Activated naive CD8-positive, alpha-beta T cell (primary cell): ENCODE data around the gene THAP12.
A peak's percentile ranks its signal among the peaks of the same experiment; 100 is the strongest.

Source experiments
- H3K27ac Mint-ChIP-seq: one replicate; pipeline ENCODE4 v1.8.0; 2021; ENCODE audit warnings: mixed read lengths
- H3K27me3 Mint-ChIP-seq: one replicate; pipeline ENCODE4 v1.8.0; 2021; ENCODE audit warnings: mixed read lengths
- H3K36me3 Mint-ChIP-seq: one replicate; pipeline ENCODE4 v1.8.0; 2021; ENCODE audit warnings: mixed read lengths
- H3K4me1 Mint-ChIP-seq: one replicate; pipeline ENCODE4 v1.8.0; 2021; ENCODE audit warnings: low read depth, mixed read lengths
- H3K4me3 Mint-ChIP-seq: one replicate; pipeline ENCODE4 v1.8.0; 2021; ENCODE audit warnings: mild to moderate bottlenecking, mixed read lengths
- H3K9me3 Mint-ChIP-seq: one replicate; pipeline ENCODE4 v1.8.0; 2021; ENCODE audit warnings: low read depth, mixed read lengths

The THAP12 gene

GRCh38 chr11:76392870-76393269 is 11.9 kb upstream of the THAP12 start:
- no peaks in the 10 kb centered on the region for H3K9me3 Mint-ChIP-seq
- no peak overlapping the region for H3K27ac Mint-ChIP-seq
- peaks cover 2% of the 10 kb centered on the region for H3K4me1 Mint-ChIP-seq
- no peak overlapping the region for H3K4me3 Mint-ChIP-seq
- H3K36me3 Mint-ChIP-seq: no peaks in the 10 kb centered on the region
- no peaks in the 10 kb centered on the region for H3K27me3 Mint-ChIP-seq

GRCh38 chr11:76391811-76392475 is 11.0 kb upstream of the THAP12 start:
- no peaks in the 10 kb centered on the region for H3K9me3 Mint-ChIP-seq
- H3K27me3 Mint-ChIP-seq: no peaks in the 10 kb centered on the region
- no peaks in the 10 kb centered on the region for H3K36me3 Mint-ChIP-seq
- no peak overlapping the region for H3K27ac Mint-ChIP-seq
- H3K4me3 Mint-ChIP-seq: no peak overlapping the region
- peaks cover 2% of the 10 kb centered on the region for H3K4me1 Mint-ChIP-seq

GRCh38 chr11:76391021-76391420 is 10.1 kb upstream of the THAP12 start:
- peaks cover 2% of the 10 kb centered on the region for H3K36me3 Mint-ChIP-seq
- peaks cover 4% of the 10 kb centered on the region for H3K4me1 Mint-ChIP-seq
- H3K9me3 Mint-ChIP-seq: no peaks in the 10 kb centered on the region
- no peak overlapping the region for H3K4me3 Mint-ChIP-seq
- H3K27me3 Mint-ChIP-seq: no peaks in the 10 kb centered on the region
- H3K27ac Mint-ChIP-seq: no peak overlapping the region

- peaks cover 9% of the 10 kb centered on the region for H3K36me3 Mint-ChIP-seq
- H3K4me1 Mint-ChIP-seq: peaks cover 19% of the 10 kb centered on the region
- H3K27me3 Mint-ChIP-seq: no peaks in the 10 kb centered on the region
- H3K4me3 Mint-ChIP-seq: no peak overlapping the region
- H3K9me3 Mint-ChIP-seq: no peaks in the 10 kb centered on the region
- no peak overlapping the region for H3K27ac Mint-ChIP-seq
Observed at GRCh38 chr11:76388408-76388807, 7.5 kb upstream of the THAP12 start.

- peaks cover 41% of the 10 kb centered on the region for H3K4me1 Mint-ChIP-seq
- H3K9me3 Mint-ChIP-seq: no peaks in the 10 kb centered on the region
- no peak overlapping the region for H3K27ac Mint-ChIP-seq
- H3K36me3 Mint-ChIP-seq: peaks cover 9% of the 10 kb centered on the region
- H3K4me3 Mint-ChIP-seq: no peak overlapping the region
- H3K27me3 Mint-ChIP-seq: no peaks in the 10 kb centered on the region
Observed at GRCh38 chr11:76385903-76386302, 5.0 kb upstream of the THAP12 start.

- no peak overlapping the region for H3K27ac Mint-ChIP-seq
- peaks cover 9% of the 10 kb centered on the region for H3K36me3 Mint-ChIP-seq
- peak overlapping the region; percentile 95 for H3K4me3 Mint-ChIP-seq
- no peaks in the 10 kb centered on the region for H3K9me3 Mint-ChIP-seq
- H3K4me1 Mint-ChIP-seq: peaks cover 67% of the 10 kb centered on the region
- no peaks in the 10 kb centered on the region for H3K27me3 Mint-ChIP-seq
Observed at GRCh38 chr11:76382209-76382608, 1.3 kb upstream of the THAP12 start.

- peaks cover 73% of the 10 kb centered on the region for H3K4me1 Mint-ChIP-seq
- peak overlapping the region; percentile 97 for H3K4me3 Mint-ChIP-seq
- peaks cover 4% of the 10 kb centered on the region for H3K36me3 Mint-ChIP-seq
- no peaks in the 10 kb centered on the region for H3K27me3 Mint-ChIP-seq
- H3K27ac Mint-ChIP-seq: peak overlapping the region; percentile 90
- no peaks in the 10 kb centered on the region for H3K9me3 Mint-ChIP-seq
Observed at GRCh38 chr11:76380159-76380976, 564 bp downstream of the THAP12 start.

GRCh38 chr11:76379807-76380158 is 1.1 kb downstream of the THAP12 start:
- peaks cover 2% of the 10 kb centered on the region for H3K36me3 Mint-ChIP-seq
- no peaks in the 10 kb centered on the region for H3K9me3 Mint-ChIP-seq
- H3K4me1 Mint-ChIP-seq: peaks cover 78% of the 10 kb centered on the region
- H3K4me3 Mint-ChIP-seq: peak overlapping the region; percentile 97
- no peaks in the 10 kb centered on the region for H3K27me3 Mint-ChIP-seq
- H3K27ac Mint-ChIP-seq: peak overlapping the region; percentile 90

GRCh38 chr11:76376746-76377558 is 4.0 kb downstream of the THAP12 start:
- H3K9me3 Mint-ChIP-seq: no peaks in the 10 kb centered on the region
- H3K4me1 Mint-ChIP-seq: peaks cover 74% of the 10 kb centered on the region
- no peaks in the 10 kb centered on the region for H3K27me3 Mint-ChIP-seq
- no peaks in the 10 kb centered on the region for H3K36me3 Mint-ChIP-seq
- no peak overlapping the region for H3K27ac Mint-ChIP-seq
- peak overlapping the region; percentile 8 for H3K4me3 Mint-ChIP-seq

- Mint-ChIP-seq H3K27me3 (no peaks in the 10 kb centered on the region), H3K9me3 (no peaks in the 10 kb centered on the region), H3K4me1 (peaks cover 67% of the 10 kb centered on the region), H3K27ac (peak overlapping the region; percentile 95), H3K4me3 (peak overlapping the region; percentile 74), H3K36me3 (peaks cover 3% of the 10 kb centered on the region)
Observed at GRCh38 chr11:76371170-76371569, 9.8 kb downstream of the THAP12 start.

- H3K27me3 Mint-ChIP-seq: no peaks in the 10 kb centered on the region
- no peaks in the 10 kb centered on the region for H3K9me3 Mint-ChIP-seq
- H3K4me1 Mint-ChIP-seq: peaks cover 60% of the 10 kb centered on the region
- peaks cover 4% of the 10 kb centered on the region for H3K36me3 Mint-ChIP-seq
- H3K27ac Mint-ChIP-seq: peak overlapping the region; percentile 37
- no peak overlapping the region for H3K4me3 Mint-ChIP-seq
Observed at GRCh38 chr11:76369406-76369805, 11.5 kb downstream of the THAP12 start.

- H3K36me3 Mint-ChIP-seq: peaks cover 5% of the 10 kb centered on the region
- H3K27me3 Mint-ChIP-seq: no peaks in the 10 kb centered on the region
- no peak overlapping the region for H3K4me3 Mint-ChIP-seq
- peaks cover 57% of the 10 kb centered on the region for H3K4me1 Mint-ChIP-seq
- H3K9me3 Mint-ChIP-seq: no peaks in the 10 kb centered on the region
- H3K27ac Mint-ChIP-seq: peak overlapping the region; percentile 58
Observed at GRCh38 chr11:76368490-76368889, 12.4 kb downstream of the THAP12 start.

GRCh38 chr11:76365038-76365679 is 15.8 kb downstream of the THAP12 start:
- Mint-ChIP-seq H3K9me3 (no peaks in the 10 kb centered on the region), H3K4me1 (peaks cover 57% of the 10 kb centered on the region), H3K27ac (no peak overlapping the region), H3K4me3 (no peak overlapping the region), H3K36me3 (peaks cover 9% of the 10 kb centered on the region), H3K27me3 (no peaks in the 10 kb centered on the region)

GRCh38 chr11:76362716-76363115 is 18.2 kb downstream of the THAP12 start:
- H3K9me3 Mint-ChIP-seq: no peaks in the 10 kb centered on the region
- H3K4me1 Mint-ChIP-seq: peaks cover 33% of the 10 kb centered on the region
- H3K4me3 Mint-ChIP-seq: no peak overlapping the region
- H3K36me3 Mint-ChIP-seq: peaks cover 15% of the 10 kb centered on the region
- H3K27ac Mint-ChIP-seq: peak overlapping the region; percentile 41
- no peaks in the 10 kb centered on the region for H3K27me3 Mint-ChIP-seq
